HCT116 (cell line): Measurements from ENCODE around the gene BTBD9. TPM values are rescaled to one million over a fixed set of nuclear protein-coding genes. Genes with fewer than 3 reads are reported as not detected.

Source experiments
- ATAC-seq: fragments of 200-7000 bp; cut with Tn5 transposase; 2 replicates; pipeline ENCODE4 v1.9.1; 2020; ENCODE audit warnings: mild to moderate bottlenecking, moderate library complexity
- Bru-seq: library from RNA; stranded (reverse); fragments of 400-500 nt; gene quantifications from one replicate; lab custom pipeline; 2021; lab: Mats Ljungman, UMichigan
- BruChase-seq, 2 experiments: library from RNA; stranded (reverse); fragments of 400-500 nt; gene quantifications; one replicate each; lab custom pipeline; 2021; lab: Mats Ljungman, UMichigan
- BruUV-seq: library from RNA; stranded (reverse); fragments of 400-500 nt; replicated peaks from 2 replicates; lab custom pipeline; 2021; lab: Mats Ljungman, UMichigan
- CTCF ChIA-PET: fragments of 300-600 bp; sonication (Branson Sonifier 250); formaldehyde crosslinking; loops from one replicate; lab custom pipeline; 2021; ENCODE audit warnings: antibody characterized with exemption; lab: Charles Lee
- POLR2A ChIA-PET: fragments of 300-600, 350-600 bp; sonication (Branson Sonifier 250); formaldehyde crosslinking; loops from one replicate; lab custom pipeline; 2021; ENCODE audit warnings: antibody characterized with exemption; lab: Charles Lee
- RAD21 ChIA-PET, 2 experiments: fragments of 300-600 bp; sonication (Branson Sonifier 250); formaldehyde crosslinking; loops; one replicate each; lab custom pipeline; 2023; ENCODE audit warnings: low total read pairs in 2 of 2; ENCODE audit not compliant: uncharacterized antibody in 2 of 2, unreplicated experiment in 2 of 2, low non-redundant PET in 1 of 2; lab: Charles Lee
- DNase-seq: peaks from one replicate; pipeline ENCODE4 v3.0.0-alpha.2; 2010; ENCODE audit warnings: low read depth, low spot score
- H2AFZ ChIP-seq: fragments of 200-600 bp; shearing (Covaris generic), sonication (generic); 2 replicates; pipeline ENCODE4 v1.6.1; 2017; ENCODE audit warnings: low read depth, mixed run types, mixed read lengths, antibody characterized with exemption, low read length; ENCODE audit not compliant: poor library complexity, severe bottlenecking
- H3K27ac ChIP-seq: 2 replicates; pipeline ENCODE4 v1.5.1; 2012; ENCODE audit warnings: low read depth, low read length
- H3K27me3 ChIP-seq: fragments of 200-600 bp; sonication (generic); 2 replicates; pipeline ENCODE4 v1.6.1; 2016; ENCODE audit warnings: mixed run types, low read length, mixed read lengths; ENCODE audit not compliant: insufficient read depth
- H3K36me3 ChIP-seq, 2 experiments: fragments of 200-500 bp in 1 of 2; fragments of 200-600 bp in 1 of 2; sonication (Bioruptor generic) in 1 of 2; sonication (generic) in 1 of 2; 2 replicates each; pipeline versions ENCODE4 v1.5.1 to v1.6.1; 2014 to 2016; ENCODE audit warnings: low read length in 2 of 2, inconsistent platforms in 1 of 2, mixed read lengths in 1 of 2, mixed run types in 1 of 2; ENCODE audit not compliant: insufficient read depth in 2 of 2, control insufficient read depth in 1 of 2
- H3K4me1 ChIP-seq, 2 experiments: fragments of 200-600 bp in 1 of 2; sonication (generic) in 1 of 2; 2 replicates each; pipeline versions ENCODE4 v1.5.1 to v1.6.1; 2012 to 2017; ENCODE audit warnings: low read length in 2 of 2, inconsistent platforms in 1 of 2, mild to moderate bottlenecking in 1 of 2, mixed read lengths in 1 of 2, mixed run types in 1 of 2, moderate library complexity in 1 of 2; ENCODE audit not compliant: insufficient read depth in 2 of 2, control insufficient read depth in 1 of 2
- H3K4me2 ChIP-seq: fragments of 200-600 bp; sonication (generic); 2 replicates; pipeline ENCODE4 v1.6.1; 2017; ENCODE audit warnings: mixed run types, low read length, mixed read lengths
- H3K4me3 ChIP-seq, 2 experiments: fragments of 200-600 bp in 1 of 2; sonication (generic) in 1 of 2; replicated peaks in 1 of 2; 2 replicates each; pipeline ENCODE4 v1.5.1; 2011 to 2016; ENCODE audit warnings: low read length in 2 of 2, control low read depth in 1 of 2, low read depth in 1 of 2, mild to moderate bottlenecking in 1 of 2, mixed read lengths in 1 of 2, mixed run types in 1 of 2
- H3K79me2 ChIP-seq: fragments of 200-600 bp; sonication (generic); 2 replicates; pipeline ENCODE4 v1.6.1; 2017; ENCODE audit warnings: mild to moderate bottlenecking, mixed run types, low read length, moderate library complexity, mixed read lengths; ENCODE audit not compliant: insufficient read depth
- H3K9ac ChIP-seq: fragments of 200-600 bp; sonication (generic); 2 replicates; pipeline ENCODE4 v1.6.1; 2016; ENCODE audit warnings: low read length, mixed read lengths
- H3K9me2 ChIP-seq: fragments of 200-600 bp; sonication (generic), shearing (Covaris generic); 2 replicates; pipeline ENCODE4 v1.6.1; 2017; ENCODE audit warnings: mixed run types, mild to moderate bottlenecking, moderate library complexity; ENCODE audit not compliant: insufficient read depth
- H3K9me3 ChIP-seq, 2 experiments: fragments of 200-500 bp in 1 of 2; fragments of 200-600 bp in 1 of 2; sonication (Bioruptor generic) in 1 of 2; sonication (generic) in 1 of 2; 2 replicates each; pipeline ENCODE4 v1.6.1; 2014 to 2017; ENCODE audit warnings: low read length in 2 of 2, mixed read lengths in 2 of 2, inconsistent platforms in 1 of 2, low read depth in 1 of 2, mild to moderate bottlenecking in 1 of 2, mixed run types in 1 of 2, moderate library complexity in 1 of 2; ENCODE audit not compliant: control insufficient read depth in 1 of 2, insufficient read depth in 1 of 2
- H4K20me1 ChIP-seq: fragments of 200-600 bp; sonication (generic), shearing (Covaris generic); 2 replicates; pipeline ENCODE4 v1.6.1; 2017; ENCODE audit warnings: mixed run types, mild to moderate bottlenecking, moderate library complexity; ENCODE audit not compliant: insufficient read depth
- CBX3 ChIP-seq: IDR thresholded peaks from 2 replicates; pipeline ENCODE4 v1.6.1; 2012; ENCODE audit warnings: low read depth
- CTCF ChIP-seq, 3 experiments: fragments of 200-600 bp in 1 of 3; sonication (generic) in 1 of 3; IDR thresholded peaks in 2 of 3; conservative IDR thresholded peaks in 1 of 3; 2 replicates each; pipeline ENCODE4 v1.5.1; 2012 to 2017; ENCODE audit warnings: low read depth in 2 of 3, low read length in 2 of 3, antibody characterized with exemption in 1 of 3, borderline replicate concordance in 1 of 3, control low read depth in 1 of 3, mild to moderate bottlenecking in 1 of 3, mixed read lengths in 1 of 3, mixed run types in 1 of 3, moderate library complexity in 1 of 3; ENCODE audit not compliant: insufficient read depth in 1 of 3
- EGR1 ChIP-seq: IDR thresholded peaks from 2 replicates; pipeline ENCODE4 v1.6.1; 2012; ENCODE audit warnings: low read depth
- ELF1 ChIP-seq: IDR thresholded peaks from 2 replicates; pipeline ENCODE4 v1.6.1; 2012; ENCODE audit warnings: low read depth, borderline replicate concordance
- EZH2 ChIP-seq: fragments of 200-600 bp; sonication (generic); IDR thresholded peaks from 2 replicates; pipeline ENCODE4 v1.6.1; 2017; ENCODE audit warnings: antibody characterized with exemption, mixed run types
- EZH2phosphoT487 ChIP-seq: fragments of 200-600 bp; IDR thresholded peaks from 2 replicates; pipeline ENCODE4 v1.6.1; 2018; ENCODE audit warnings: antibody characterized with exemption, borderline replicate concordance
- JUND ChIP-seq: IDR thresholded peaks from 2 replicates; pipeline ENCODE4 v1.6.1; 2012
- MAX ChIP-seq: IDR thresholded peaks from 2 replicates; pipeline ENCODE4 v1.6.1; 2012
- POLR2A ChIP-seq: IDR thresholded peaks from 2 replicates; pipeline ENCODE4 v1.7.0; 2011; ENCODE audit warnings: borderline replicate concordance; ENCODE audit not compliant: insufficient read depth, insufficient read length; ENCODE audit errors: extremely low read depth
- POLR2AphosphoS5 ChIP-seq: IDR thresholded peaks from 2 replicates; pipeline ENCODE4 v1.6.1; 2011; ENCODE audit warnings: mild to moderate bottlenecking, low read depth, low read length, moderate library complexity
- RAD21 ChIP-seq: IDR thresholded peaks from 2 replicates; pipeline ENCODE4 v1.6.1; 2012; ENCODE audit warnings: low read depth, mild to moderate bottlenecking
- SIN3A ChIP-seq: IDR thresholded peaks from 2 replicates; pipeline ENCODE4 v1.6.1; 2012; ENCODE audit warnings: low read depth
- SP1 ChIP-seq: IDR thresholded peaks from 2 replicates; pipeline ENCODE4 v1.6.1; 2012; ENCODE audit warnings: low read depth
- SRF ChIP-seq: IDR thresholded peaks from 2 replicates; pipeline ENCODE4 v1.6.1; 2012; ENCODE audit warnings: low read depth
- TCF7L2 ChIP-seq: IDR thresholded peaks from 2 replicates; pipeline ENCODE4 v1.7.0; 2011; ENCODE audit warnings: borderline replicate concordance, inconsistent platforms; ENCODE audit not compliant: insufficient read depth, insufficient read length; ENCODE audit errors: extremely low read depth
- YY1 ChIP-seq: IDR thresholded peaks from 2 replicates; pipeline ENCODE4 v1.6.1; 2011; ENCODE audit warnings: low read length, low read depth, moderate library complexity, mild to moderate bottlenecking; ENCODE audit not compliant: insufficient replicate concordance; ENCODE audit errors: extremely low read depth
- ZBTB33 ChIP-seq: IDR thresholded peaks from 2 replicates; pipeline ENCODE4 v1.6.1; 2011; ENCODE audit warnings: mild to moderate bottlenecking, low read length, moderate library complexity; ENCODE audit not compliant: insufficient replicate concordance; ENCODE audit errors: extremely low read depth
- ZFX ChIP-seq: fragments of 450-650 bp; IDR thresholded peaks from 2 replicates; pipeline ENCODE4 v1.6.1; 2017
- ZNF274 ChIP-seq: fragments of 200-500 bp; sonication (Bioruptor generic); IDR thresholded peaks from 2 replicates; pipeline ENCODE4 v1.6.1; 2014; ENCODE audit warnings: mild to moderate bottlenecking, low read depth, low read length, inconsistent platforms
- intact Hi-C: fragments of 100-400 bp; cut with micrococcal nuclease; formaldehyde crosslinking; loops from 2 replicates; pipeline ENCODE4 v1.10.0; 2022
- long read RNA-seq: library from polyadenylated mRNA; unstranded; transcript quantifications from one replicate; pipeline ENCODE4 v2.0.0, GENCODE V29; 2021; ENCODE audit not compliant: unreplicated experiment
- polyA plus RNA-seq: library from polyadenylated mRNA; unstranded; fragments of >200 nt; gene quantifications from 2 replicates; pipeline ENCODE4 v1.2.1, GENCODE V29; 2012; ENCODE audit warnings: missing spikeins
- total RNA-seq: library from RNA; stranded (reverse); gene quantifications from one replicate; pipeline ENCODE4 v1.2.1, GENCODE V29; 2021; ENCODE audit not compliant: unreplicated experiment

The BTBD9 gene
- total RNA-seq (10.9 TPM), Bru-seq, nascent RNA (percentile 65 among the genes with signal in this experiment), BruChase-seq, experiment 1, labeled RNA remaining after a 6-hour chase (percentile 60 among the genes with signal in this experiment), BruChase-seq, experiment 2, labeled RNA remaining after a 2-hour chase (percentile 62 among the genes with signal in this experiment)
- 4.5 and 4.6 TPM in 2 replicates for polyA plus RNA-seq
- long read RNA-seq, partial matches to known transcripts = 1 of 8 reads
- long read RNA-seq, other reads (novel, unspliced or antisense) = 7 of 8 reads

DNA sequence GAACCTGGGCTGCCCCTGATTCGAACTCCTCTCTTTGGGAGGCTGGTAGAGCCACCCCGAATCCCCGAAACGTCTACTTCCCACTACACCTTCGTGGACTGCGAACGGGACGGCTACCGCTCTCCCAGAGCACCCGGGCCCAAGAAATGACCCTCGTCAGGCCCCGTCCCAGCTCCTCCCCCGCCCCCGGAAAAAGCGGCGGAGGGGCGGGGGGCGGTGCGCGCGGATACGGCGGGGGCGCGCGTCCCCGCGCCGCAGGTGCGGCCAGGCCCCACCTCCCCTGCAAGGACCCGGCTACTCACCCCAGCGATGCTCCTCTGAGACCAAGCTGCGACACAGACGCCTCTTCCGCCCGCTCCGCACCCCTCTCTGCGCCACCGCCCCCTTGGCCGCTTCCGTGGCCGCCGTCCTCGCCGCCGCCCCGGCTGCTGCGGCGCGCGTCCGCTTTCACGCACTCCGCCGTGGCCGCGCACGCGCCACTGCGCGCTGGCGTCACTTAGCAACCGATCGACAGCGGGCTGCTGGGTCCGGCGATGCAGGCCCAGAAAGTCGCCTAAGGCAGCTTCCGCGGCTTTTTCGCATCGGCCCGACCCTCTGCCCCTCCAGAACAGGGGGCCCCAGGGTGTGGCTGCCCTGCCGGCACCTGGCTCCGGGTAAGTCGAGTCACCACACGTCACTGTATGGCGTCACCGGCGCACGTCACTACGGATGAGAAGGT, at the start of gene BTBD9:
Gene BTBD9, minus strand, starts transcription at position 432 of the 718 bp plus-strand sequence.
- BruUV-seq = no TSS peak
- POLR2A ChIA-PET = interaction anchor here (0.6 to 0.7 kb wide), 2 partner anchors 29 to 276 kb away, joined by 3 read pairs; no protein-coding TSS in a partner anchor
- RAD21 ChIA-PET = no interaction called here
- Histone ChIP-seq H3K36me3 (no peaks in the 10 kb centered on the region), H3K4me3 (peak within 1 kb of the TSS; percentile 83 to 86), H3K9ac (peak within 1 kb of the TSS; percentile 75), H3K9me3 (no peaks in the 10 kb centered on the region), H3K9me2 (no peaks in the 10 kb centered on the region), H2AFZ (peak within 1 kb of the TSS; percentile 94), H3K4me2 (peak within 1 kb of the TSS; percentile 79), H3K79me2 (no peaks in the 10 kb centered on the region; the same call in 1 of the 2 replicates), H4K20me1 (no peaks in the 10 kb centered on the region), H3K4me1 (peaks cover 12 to 19% of the 10 kb centered on the region in 2 experiments; a peak in 3 of 4 replicates), H3K27ac (peak within 1 kb of the TSS; percentile 89), H3K27me3 (no peaks in the 10 kb centered on the region)
- ATAC-seq (peak; percentile 83), DNase-seq (peak; percentile 69)
- CTCF ChIA-PET = interaction anchor here (0.6 to 0.7 kb wide), 2 partner anchors 14 to 69 kb away, joined by 3 read pairs; no protein-coding TSS in a partner anchor
- intact Hi-C loops = no loop called here
- peak; percentile 14 for TF ChIP-seq YY1
- TF ChIP-seq JUND = no peak
- TF ChIP-seq CBX3 = no peak
- TF ChIP-seq EGR1 = peak; percentile 93
- peak; percentile 58; the same call in 1 of the 2 replicates for TF ChIP-seq MAX
- no peak for TF ChIP-seq SIN3A
- no peak for TF ChIP-seq CTCF (IDR thresholded peaks at IDR 0.05 in 2 of 3, conservative IDR thresholded peaks at IDR 0.05 in 1 of 3; ENCODE audit: borderline replicate concordance in 1 of 3, insufficient read depth in 1 of 3, low read depth in 2 of 3, low read length in 2 of 3)
- peak; percentile 30 for TF ChIP-seq POLR2A
- TF ChIP-seq SRF = no peak
- TF ChIP-seq RAD21 = no peak
- no peak for TF ChIP-seq EZH2phosphoT487
- peak; percentile 48; the same call in 1 of the 2 replicates for TF ChIP-seq ZFX
- peak; percentile 51 for TF ChIP-seq ZBTB33
- no peak for TF ChIP-seq EZH2
- no peak for TF ChIP-seq TCF7L2
- no peak for TF ChIP-seq ELF1
- TF ChIP-seq SP1 = no peak; the same call in 1 of the 2 replicates
- TF ChIP-seq ZNF274 = no peak
- TF ChIP-seq POLR2AphosphoS5 = peak; percentile 71
